Thoracic aorta (tissue), 2 donors: ENCODE data around the gene CYP2W1. TPM values are rescaled to one million over a fixed set of nuclear protein-coding genes. Genes with fewer than 3 reads are reported as not detected.

Experiments
- ATAC-seq: fragments of 150-250 bp; one replicate; pipeline ENCODE4 v1.8.0; 2017; ENCODE audit warnings: low read depth; ENCODE audit not compliant: insufficient number of reproducible peaks, low FRiP score
- DNase-seq: peaks from one replicate; pipeline ENCODE4 v3.0.0-alpha.2; 2020; ENCODE audit warnings: low spot score
- H3K27ac ChIP-seq, 2 donors: fragments of 200-600 bp; sonication (generic); 1 replicate in 1 of 2; 2 replicates in 1 of 2; pipeline ENCODE4 v1.5.1; 2016; ENCODE audit warnings: mild to moderate bottlenecking in 2 of 2, moderate library complexity in 2 of 2
- H3K27me3 ChIP-seq: fragments of 200-600 bp; sonication (generic); replicated peaks from 2 replicates; pipeline ENCODE4 v1.6.0; 2016; ENCODE audit warnings: mild to moderate bottlenecking; ENCODE audit not compliant: insufficient read depth
- H3K36me3 ChIP-seq: fragments of 200-600 bp; sonication (generic); one replicate; pipeline ENCODE4 v1.5.1; 2016
- H3K4me1 ChIP-seq, 2 donors: fragments of 200-600 bp; sonication (generic); 1 replicate in 1 of 2; 2 replicates in 1 of 2; pipeline versions ENCODE4 v1.5.1 to v1.6.0; 2016; ENCODE audit warnings: low read depth in 2 of 2, mild to moderate bottlenecking in 1 of 2; ENCODE audit not compliant: control insufficient read depth in 1 of 2
- H3K4me3 ChIP-seq: fragments of 200-600 bp; sonication (generic); 2 replicates; pipeline ENCODE4 v1.5.1; 2016; ENCODE audit warnings: mild to moderate bottlenecking
- H3K9me3 ChIP-seq: fragments of 200-600 bp; sonication (generic); 2 replicates; pipeline ENCODE4 v1.5.1; 2016
- CTCF ChIP-seq: fragments of 200-600 bp; sonication (generic); IDR thresholded peaks from one replicate; pipeline ENCODE4 v1.5.1; 2019; ENCODE audit warnings: antibody characterized with exemption
- total RNA-seq, 2 donors: library from RNA; depleted of rRNA; stranded (reverse); fragments of >200 nt; gene quantifications; one replicate each; pipeline versions ENCODE4 v1.1.0 to v1.2.3, GENCODE V29; 2016

The CYP2W1 gene
- total RNA-seq, 2 donors from 2014 or later, result not detected

GRCh38 chr7:1021931-1022330 is 39.0 kb downstream of the CYP2W1 start:
- Histone ChIP-seq H3K4me3 (no peak overlapping the region), H3K4me1 (peaks cover 0 to 13% of the 10 kb centered on the region in 2 donors), H3K36me3 (peaks cover 18% of the 10 kb centered on the region), H3K27ac (no peak overlapping the region), H3K9me3 (no peaks in the 10 kb centered on the region), H3K27me3 (no peaks in the 10 kb centered on the region)
- no peak for TF ChIP-seq CTCF
- ATAC-seq, result no peak
- no peak for DNase-seq

- H3K27ac ChIP-seq, result no peak overlapping the region
- DNase-seq (no peak), ATAC-seq (no peak)
- no peak overlapping the region for H3K4me3 ChIP-seq
- H3K27me3 ChIP-seq, result no peaks in the 10 kb centered on the region
- H3K4me1 ChIP-seq, result peaks cover 2 to 17% of the 10 kb centered on the region in 2 donors
- TF ChIP-seq CTCF, result no peak
- H3K9me3 ChIP-seq, result no peaks in the 10 kb centered on the region
- peaks cover 18% of the 10 kb centered on the region for H3K36me3 ChIP-seq
These were observed 39.4 kb downstream of the CYP2W1 start for GRCh38 chr7:1022356-1022755.

- no peaks in the 10 kb centered on the region for H3K27me3 ChIP-seq
- peaks cover 2 to 21% of the 10 kb centered on the region in 2 donors for H3K4me1 ChIP-seq
- H3K36me3 ChIP-seq, result peaks cover 18% of the 10 kb centered on the region
- TF ChIP-seq CTCF, result no peak
- DNase-seq, result no peak
- no peak overlapping the region for H3K4me3 ChIP-seq
- H3K9me3 ChIP-seq, result no peaks in the 10 kb centered on the region
- H3K27ac ChIP-seq, result no peak overlapping the region
- ATAC-seq, result no peak
These were observed 40.0 kb downstream of the CYP2W1 start for GRCh38 chr7:1022801-1023465.

- ATAC-seq, result no peak
- no peak for TF ChIP-seq CTCF
- H3K4me1 ChIP-seq, result peaks cover 8 to 30% of the 10 kb centered on the region in 2 donors
- H3K27me3 ChIP-seq, result no peaks in the 10 kb centered on the region
- no peak overlapping the region for H3K4me3 ChIP-seq
- H3K27ac ChIP-seq, result no peak overlapping the region
- peaks cover 12% of the 10 kb centered on the region for H3K36me3 ChIP-seq
- H3K9me3 ChIP-seq, result no peaks in the 10 kb centered on the region
- no peak for DNase-seq
These were observed 41.4 kb downstream of the CYP2W1 start for GRCh38 chr7:1024331-1024841.

- TF ChIP-seq CTCF, result no peak
- Histone ChIP-seq H3K4me1 (peaks cover 8 to 32% of the 10 kb centered on the region in 2 donors), H3K27me3 (no peaks in the 10 kb centered on the region), H3K9me3 (no peaks in the 10 kb centered on the region), H3K27ac (no peak overlapping the region), H3K36me3 (peaks cover 12% of the 10 kb centered on the region), H3K4me3 (no peak overlapping the region)
- DNase-seq (no peak), ATAC-seq (no peak)
These were observed 42.1 kb downstream of the CYP2W1 start for GRCh38 chr7:1024876-1025742.
